T-helper 1 cell treated with Interleukin-12 subunit alpha and Interleukin-12 subunit beta and Interleukin-4 antibody, amounts not matched to agents 30 ng/mL and 1 ng/mL, for 36 hours (primary cell): ENCODE data around the gene KRT81. TPM values are rescaled to one million over a fixed set of nuclear protein-coding genes. Genes with fewer than 3 reads are reported as not detected.
"Not testable (repeated sequence)": the region's sequence is repeated elsewhere in the genome, so short reads cannot be mapped to it uniquely, and the experiment has no call there.

Experiments used
- intact Hi-C: fragments of 100-400 bp; cut with micrococcal nuclease; formaldehyde crosslinking; loops from one replicate; pipeline ENCODE4 v1.15.1; 2024
- total RNA-seq: library from RNA; stranded (reverse); gene quantifications from 2 replicates; pipeline ENCODE4 v1.2.3, GENCODE V29; 2022

Gene KRT81
- total RNA-seq, 1 donor from 2014 or later, result not detected

- intact Hi-C loops, result no loop called here
These were observed 7.4 kb upstream of the KRT81 start for GRCh38 chr12:52298677-52299190.

- intact Hi-C loops, result no loop called here
These were observed 5.4 kb upstream of the KRT81 start for GRCh38 chr12:52296572-52297215.

- intact Hi-C loops, result no loop called here
These were observed 4.3 kb upstream of the KRT81 start for GRCh38 chr12:52295663-52296062.

- intact Hi-C loops, result no loop called here
These were observed 3.5 kb upstream of the KRT81 start for GRCh38 chr12:52294803-52295202.

GRCh38 chr12:52293926-52294325, 2.6 kb upstream of the KRT81 start:
- intact Hi-C loops, result no loop called here

GRCh38 chr12:52290483-52291134, 725 bp downstream of the KRT81 start:
- intact Hi-C loops, result not testable (repeated sequence)

GRCh38 chr12:52287816-52288805, 3.2 kb downstream of the KRT81 start:
- intact Hi-C loops, result not testable (repeated sequence)

- intact Hi-C loops, result not testable (repeated sequence)
These were observed 4.2 kb downstream of the KRT81 start for GRCh38 chr12:52286857-52287785.

GRCh38 chr12:52285851-52286530, 5.3 kb downstream of the KRT81 start:
- intact Hi-C loops, result no loop called here

- intact Hi-C loops, result no loop called here
These were observed 6.1 kb downstream of the KRT81 start for GRCh38 chr12:52285172-52285745.

- intact Hi-C loops, result no loop called here
These were observed 6.7 kb downstream of the KRT81 start for GRCh38 chr12:52284562-52285171.

GRCh38 chr12:52280796-52281560, 10.4 kb downstream of the KRT81 start:
- intact Hi-C loops, result no loop called here

GRCh38 chr12:52280319-52280795, 11.0 kb downstream of the KRT81 start:
- intact Hi-C loops, result no loop called here

- intact Hi-C loops, result loop anchor here (1.0 to 2.0 kb wide), 4 partner anchors 35 to 123 kb away; no protein-coding TSS in a partner anchor
These were observed 11.7 kb downstream of the KRT81 start for GRCh38 chr12:52279422-52280318.

- intact Hi-C loops, result loop anchor here (1.0 to 2.0 kb wide), 4 partner anchors 34 to 122 kb away; no protein-coding TSS in a partner anchor
These were observed 12.5 kb downstream of the KRT81 start for GRCh38 chr12:52278575-52279421.
